H9 (cell line): ENCODE data around the gene ZNHIT2. TPM values are rescaled to one million over a fixed set of nuclear protein-coding genes. Genes with fewer than 3 reads are reported as not detected.

Source experiments
- DNase-seq: peaks from one replicate; pipeline ENCODE4 v3.0.0-alpha.2; 2017
- H2AFZ ChIP-seq: one replicate; pipeline ENCODE4 v1.6.1; 2013; ENCODE audit warnings: mild to moderate bottlenecking, low read length, control low read depth, moderate library complexity
- H2AK5ac ChIP-seq: 2 replicates; pipeline ENCODE4 v1.6.1; 2013; ENCODE audit warnings: low read length, control low read depth, mixed read lengths; ENCODE audit not compliant: insufficient read length
- H2BK120ac ChIP-seq: one replicate; pipeline ENCODE4 v1.6.1; 2013; ENCODE audit warnings: low read depth, mild to moderate bottlenecking, low read length, control low read depth, inconsistent platforms; ENCODE audit not compliant: poor library complexity, severe bottlenecking
- H2BK12ac ChIP-seq: 2 replicates; pipeline ENCODE4 v1.6.1; 2013; ENCODE audit warnings: low read length, control low read depth, mixed read lengths, low read depth; ENCODE audit not compliant: insufficient read length
- H2BK15ac ChIP-seq: 2 replicates; pipeline ENCODE4 v1.6.1; 2013; ENCODE audit warnings: low read depth, low read length, control low read depth
- H2BK20ac ChIP-seq: one replicate; pipeline ENCODE4 v1.6.1; 2013; ENCODE audit warnings: low read depth, mild to moderate bottlenecking, low read length, control low read depth, inconsistent platforms; ENCODE audit not compliant: poor library complexity, severe bottlenecking
- H2BK5ac ChIP-seq: 2 replicates; pipeline ENCODE4 v1.6.1; 2013; ENCODE audit warnings: low read length, control low read depth, mixed read lengths; ENCODE audit not compliant: insufficient read length
- H3K14ac ChIP-seq: 2 replicates; pipeline ENCODE4 v1.6.1; 2013; ENCODE audit warnings: low read length, control low read depth; ENCODE audit not compliant: insufficient read depth
- H3K18ac ChIP-seq: 2 replicates; pipeline ENCODE4 v1.6.1; 2013; ENCODE audit warnings: low read depth, mild to moderate bottlenecking, mixed read lengths, low read length, control low read depth; ENCODE audit not compliant: insufficient read length
- H3K23ac ChIP-seq: 2 replicates; pipeline ENCODE4 v1.6.1; 2013; ENCODE audit warnings: low read length, control low read depth, mixed read lengths, low read depth; ENCODE audit not compliant: insufficient read length
- H3K23me2 ChIP-seq: 2 replicates; pipeline ENCODE4 v1.6.1; 2013; ENCODE audit warnings: low read depth, mild to moderate bottlenecking, mixed read lengths, low read length, control low read depth; ENCODE audit not compliant: insufficient read length, poor library complexity, severe bottlenecking
- H3K27ac ChIP-seq: 2 replicates; pipeline ENCODE4 v1.5.1; 2013; ENCODE audit warnings: low read length, control low read depth, mixed read lengths, low read depth; ENCODE audit not compliant: insufficient read length
- H3K27me3 ChIP-seq: 2 replicates; pipeline ENCODE4 v1.6.1; 2013; ENCODE audit warnings: low read length, control low read depth, inconsistent platforms; ENCODE audit not compliant: insufficient read depth
- H3K4ac ChIP-seq: 2 replicates; pipeline ENCODE4 v1.6.1; 2013; ENCODE audit warnings: low read depth, mild to moderate bottlenecking, control low read depth, inconsistent platforms, low read length, moderate library complexity
- H3K4me1 ChIP-seq: 2 replicates; pipeline ENCODE4 v1.6.1; 2013; ENCODE audit warnings: low read length, control low read depth, inconsistent platforms; ENCODE audit not compliant: insufficient read depth
- H3K4me2 ChIP-seq: 2 replicates; pipeline ENCODE4 v1.6.1; 2013; ENCODE audit warnings: low read length, control low read depth, mixed read lengths; ENCODE audit not compliant: insufficient read length, insufficient read depth
- H3K56ac ChIP-seq: 2 replicates; pipeline ENCODE4 v1.6.1; 2013; ENCODE audit warnings: low read depth, mild to moderate bottlenecking, mixed read lengths, low read length, control low read depth; ENCODE audit not compliant: insufficient read length
- H3K79me1 ChIP-seq: 2 replicates; pipeline ENCODE4 v1.6.1; 2013; ENCODE audit warnings: low read depth, mild to moderate bottlenecking, moderate library complexity, low read length, control low read depth, inconsistent platforms; ENCODE audit not compliant: insufficient read depth, poor library complexity, severe bottlenecking
- H3K79me2 ChIP-seq: 2 replicates; pipeline ENCODE4 v1.6.1; 2013; ENCODE audit warnings: low read length, control low read depth, inconsistent platforms; ENCODE audit not compliant: insufficient read depth
- H3K9ac ChIP-seq: 2 replicates; pipeline ENCODE4 v1.6.1; 2013; ENCODE audit warnings: low read length, control low read depth, mixed read lengths; ENCODE audit not compliant: insufficient read length; ENCODE audit errors: extremely low read depth
- H3K9me3 ChIP-seq: one replicate; pipeline ENCODE4 v1.6.1; 2013; ENCODE audit warnings: low read depth, low read length, inconsistent platforms; ENCODE audit not compliant: control insufficient read depth
- H3T11ph ChIP-seq: one replicate; pipeline ENCODE4 v1.6.1; 2013; ENCODE audit warnings: mild to moderate bottlenecking, low read length, control low read depth, inconsistent platforms
- H4K20me1 ChIP-seq: one replicate; pipeline ENCODE4 v1.6.1; 2013; ENCODE audit not compliant: control insufficient read depth, insufficient read length, insufficient read depth
- H4K5ac ChIP-seq: 2 replicates; pipeline ENCODE4 v1.6.1; 2013; ENCODE audit warnings: low read depth, mild to moderate bottlenecking, mixed read lengths, low read length, control low read depth; ENCODE audit not compliant: insufficient read length
- H4K8ac ChIP-seq: replicated peaks from 2 replicates; pipeline ENCODE4 v1.6.1; 2013; ENCODE audit warnings: low read length, control low read depth, mixed read lengths, low read depth; ENCODE audit not compliant: insufficient read length
- H4K91ac ChIP-seq: 2 replicates; pipeline ENCODE4 v1.6.1; 2013; ENCODE audit warnings: low read depth, mild to moderate bottlenecking, moderate library complexity, mixed read lengths, low read length, control low read depth; ENCODE audit not compliant: insufficient read length
- H3K27ac Mint-ChIP-seq, 3 experiments: 2 replicates in 2 of 3; 3 replicates in 1 of 3; pipeline ENCODE4 v1.8.0; 2020 to 2021; ENCODE audit warnings: mixed read lengths in 3 of 3, mild to moderate bottlenecking in 1 of 3, moderate library complexity in 1 of 3
- H3K27me3 Mint-ChIP-seq: 2 replicates; pipeline ENCODE4 v1.8.0; 2021; ENCODE audit warnings: low read depth, mild to moderate bottlenecking, moderate library complexity, mixed read lengths
- H3K36me3 Mint-ChIP-seq, 3 experiments: 2 replicates in 2 of 3; 3 replicates in 1 of 3; pipeline ENCODE4 v1.8.0; 2020 to 2021; ENCODE audit warnings: low read depth in 3 of 3, mixed read lengths in 3 of 3; ENCODE audit not compliant: insufficient read depth in 1 of 3
- H3K4me1 Mint-ChIP-seq, 2 experiments: 2 replicates each; pipeline ENCODE4 v1.8.0; 2020; ENCODE audit warnings: mixed read lengths in 2 of 2
- H3K4me3 Mint-ChIP-seq, 2 experiments: 2 replicates in 1 of 2; 3 replicates in 1 of 2; pipeline ENCODE4 v1.8.0; 2020 to 2021; ENCODE audit warnings: mild to moderate bottlenecking in 2 of 2, mixed read lengths in 2 of 2, moderate library complexity in 1 of 2
- H3K9me3 Mint-ChIP-seq, 2 experiments: 2 replicates in 1 of 2; 3 replicates in 1 of 2; pipeline ENCODE4 v1.8.0; 2020; ENCODE audit warnings: mild to moderate bottlenecking in 2 of 2, mixed read lengths in 2 of 2, moderate library complexity in 1 of 2
- WGBS: extraction: QIAGEN DNeasy Blood & Tissue Kit; methylation state at CpG from one replicate; pipeline ENCODE4 v1.1.7; 2013; ENCODE audit warnings: missing lambda C conversion rate, low lambda C conversion rate, mixed read lengths; ENCODE audit not compliant: insufficient read length; ENCODE audit errors: extremely low coverage; 5-methylcytosine and 5-hydroxymethylcytosine counted together
- total RNA-seq: library from RNA; stranded (reverse); gene quantifications from 2 replicates; pipeline ENCODE4 v1.2.1, GENCODE V29; 2021
- TF ChIP-seq, protein P1 (sequence below): fragments of 200-600 bp; sonication (generic); conservative IDR thresholded peaks from 3 replicates; pipeline ENCODE4 v1.8.0; 2021; ENCODE audit warnings: antibody characterized with exemption, mild to moderate bottlenecking

The ZNHIT2 gene
- total RNA-seq, 1 experiment from 2014 or later = 18.3 TPM

- Histone ChIP-seq H3K79me2 (no peaks in the 10 kb centered on the region), H4K8ac (no peak overlapping the region), H4K5ac (no peak overlapping the region), H4K91ac (no peak overlapping the region), H3K18ac (no peak overlapping the region), H3K23me2 (peaks cover 18% of the 10 kb centered on the region), H3K27ac (no peak overlapping the region), H2AFZ (no peak overlapping the region), H3K4me2 (no peak overlapping the region), H3K27me3 (no peaks in the 10 kb centered on the region), H4K20me1 (no peaks in the 10 kb centered on the region), H3K4me1 (no peaks in the 10 kb centered on the region), H2AK5ac (no peak overlapping the region), H3K9me3 (no peaks in the 10 kb centered on the region), H2BK5ac (no peak overlapping the region), H3K56ac (no peak overlapping the region), H3K79me1 (no peaks in the 10 kb centered on the region), H2BK15ac (no peak overlapping the region), H3K23ac (no peak overlapping the region), H3T11ph (no peak overlapping the region), H2BK120ac (no peak overlapping the region), H2BK12ac (no peak overlapping the region), H3K14ac (no peak overlapping the region), H3K9ac (no peak overlapping the region), H3K4ac (no peak overlapping the region), H2BK20ac (no peak overlapping the region)
- Mint-ChIP-seq H3K4me3 (peak overlapping the region in 1 of 2 experiments; percentile 99; a peak in 2 of 5 replicates), H3K4me1 (peaks cover 17 to 25% of the 10 kb centered on the region in 2 experiments), H3K27ac (no peak overlapping the region), H3K27me3 (peaks cover 1% of the 10 kb centered on the region; the same call in 1 of the 2 replicates), H3K9me3 (no peaks in the 10 kb centered on the region), H3K36me3 (peaks cover 8 to 42% (median 40%) of the 10 kb centered on the region in 3 experiments)
- TF ChIP-seq, protein P1, sequence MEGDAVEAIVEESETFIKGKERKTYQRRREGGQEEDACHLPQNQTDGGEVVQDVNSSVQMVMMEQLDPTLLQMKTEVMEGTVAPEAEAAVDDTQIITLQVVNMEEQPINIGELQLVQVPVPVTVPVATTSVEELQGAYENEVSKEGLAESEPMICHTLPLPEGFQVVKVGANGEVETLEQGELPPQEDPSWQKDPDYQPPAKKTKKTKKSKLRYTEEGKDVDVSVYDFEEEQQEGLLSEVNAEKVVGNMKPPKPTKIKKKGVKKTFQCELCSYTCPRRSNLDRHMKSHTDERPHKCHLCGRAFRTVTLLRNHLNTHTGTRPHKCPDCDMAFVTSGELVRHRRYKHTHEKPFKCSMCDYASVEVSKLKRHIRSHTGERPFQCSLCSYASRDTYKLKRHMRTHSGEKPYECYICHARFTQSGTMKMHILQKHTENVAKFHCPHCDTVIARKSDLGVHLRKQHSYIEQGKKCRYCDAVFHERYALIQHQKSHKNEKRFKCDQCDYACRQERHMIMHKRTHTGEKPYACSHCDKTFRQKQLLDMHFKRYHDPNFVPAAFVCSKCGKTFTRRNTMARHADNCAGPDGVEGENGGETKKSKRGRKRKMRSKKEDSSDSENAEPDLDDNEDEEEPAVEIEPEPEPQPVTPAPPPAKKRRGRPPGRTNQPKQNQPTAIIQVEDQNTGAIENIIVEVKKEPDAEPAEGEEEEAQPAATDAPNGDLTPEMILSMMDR = no peak
- WGBS = no CpG with 5 or more reads among the region's 11 CpGs
- no peak for DNase-seq
These were observed 2.8 kb downstream of the ZNHIT2 start for GRCh38 chr11:65114538-65115171.
